Left lung (tissue), 10 donors: ENCODE results near the gene STAC2. TPM values are rescaled to one million over a fixed set of nuclear protein-coding genes. Genes with fewer than 3 reads are reported as not detected.

ENCODE experiments used
- ATAC-seq: fragments of 200-7000 bp; cut with Tn5 transposase; one replicate; pipeline ENCODE4 v1.9.1; 2020; ENCODE audit warnings: moderate library complexity
- DNase-seq, 4 donors: peaks; one replicate each; pipeline ENCODE4 v3.0.0-alpha.2; 2013 to 2020
- H3K27ac ChIP-seq, 2 donors: fragments of 200-600 bp; sonication (generic) in 1 of 2; one replicate each; pipeline versions ENCODE4 v1.5.0 to v1.8.0; 2020 to 2021
- H3K27me3 ChIP-seq, 2 donors: fragments of 200-600 bp; sonication (generic) in 1 of 2; one replicate each; pipeline versions ENCODE4 v1.5.0 to v1.8.0; 2020 to 2021
- H3K36me3 ChIP-seq, 2 donors: fragments of 200-600 bp; sonication (generic) in 1 of 2; one replicate each; pipeline versions ENCODE4 v1.5.0 to v1.8.0; 2020 to 2021
- H3K4me1 ChIP-seq, 2 donors: fragments of 200-600 bp; one replicate each; pipeline ENCODE4 v1.8.0; 2021
- H3K4me3 ChIP-seq, 2 donors: fragments of 200-600 bp; sonication (generic) in 1 of 2; one replicate each; pipeline versions ENCODE4 v1.5.0 to v1.8.0; 2020 to 2021; ENCODE audit warnings: mild to moderate bottlenecking in 1 of 2
- H3K9me3 ChIP-seq, 2 donors: fragments of 200-600 bp; sonication (generic) in 1 of 2; one replicate each; pipeline versions ENCODE4 v1.5.0 to v1.8.0; 2020 to 2021
- CTCF ChIP-seq, 2 donors: fragments of 200-600 bp; sonication (generic) in 1 of 2; IDR thresholded peaks; one replicate each; pipeline versions ENCODE4 v1.5.0 to v1.8.0; 2021; ENCODE audit warnings: antibody characterized with exemption in 2 of 2
- intact Hi-C, 2 donors: fragments of 100-400 bp; cut with DNase I; formaldehyde crosslinking; loops; one replicate each; pipeline versions ENCODE4 v1.11.2 to v1.14.2; 2022
- polyA plus RNA-seq, 6 donors: library from polyadenylated mRNA; unstranded; fragments of 120-200 nt; gene quantifications; one replicate each; pipeline ENCODE4 v1.2.1, GENCODE V29; 2013; ENCODE audit not compliant: insufficient read length in 6 of 6
- total RNA-seq, 2 donors: library from RNA; stranded (reverse); fragmentation: NEBNext Ultra II Directional; extraction: Animal tissue kit (Norgen Biotek cat#: 25700); gene quantifications; one replicate each; pipeline ENCODE4 v1.2.1, GENCODE V29; 2021
- donor health status: DM: no; HTN: yes; CAD: no.
- donor health status: DM: no; HTN: no; CAD: no.

Gene STAC2
- total and polyA plus RNA-seq, 8 donors = 0.14 to 0.55 (median 0.23) TPM

- intact Hi-C loops = no loop called here
- TF ChIP-seq CTCF (IDR thresholded peaks at IDR 0.05) = no peak
- Histone ChIP-seq H3K27me3 (peaks cover 0 to 19% of the 10 kb centered on the region in 2 donors), H3K36me3 (no peaks in the 10 kb centered on the region), H3K4me1 (peaks cover 0 to 40% of the 10 kb centered on the region in 2 donors), H3K9me3 (no peaks in the 10 kb centered on the region), H3K27ac (no peak within 1 kb of the TSS), H3K4me3 (peak within 1 kb of the TSS; percentile 38 to 40)
- DNase-seq = no peak
- no peak for ATAC-seq
These were observed 59.9 kb downstream of the STAC2 start, which contains the start of gene ARL5C for GRCh38 chr17:39165841-39166349. Gene ARL5C (minus strand): TSS chr17:39166161. CDS start chr17:39165760, 401 bp downstream.

GRCh38 chr17:39165178-39165840, 60.4 kb downstream of the STAC2 start:
- TF ChIP-seq CTCF (IDR thresholded peaks at IDR 0.05) = no peak
- Histone ChIP-seq H3K36me3 (no peaks in the 10 kb centered on the region), H3K9me3 (no peaks in the 10 kb centered on the region), H3K4me1 (peaks cover 0 to 40% of the 10 kb centered on the region in 2 donors), H3K4me3 (peak overlapping the region; percentile 38 to 40), H3K27me3 (peaks cover 0 to 19% of the 10 kb centered on the region in 2 donors), H3K27ac (no peak overlapping the region)
- intact Hi-C loops = no loop called here
- no peak for DNase-seq
- no peak for ATAC-seq

- intact Hi-C loops = no loop called here
- no peaks in the 10 kb centered on the region for H3K36me3 ChIP-seq
- peaks cover 0 to 19% of the 10 kb centered on the region in 2 donors for H3K27me3 ChIP-seq
- no peaks in the 10 kb centered on the region for H3K9me3 ChIP-seq
- H3K4me3 ChIP-seq = peak overlapping the region; percentile 38 to 40
- DNase-seq (peak; percentile 73 to 88 (median 84)), ATAC-seq (peak; percentile 90)
- H3K27ac ChIP-seq = no peak overlapping the region
- peaks cover 0 to 40% of the 10 kb centered on the region in 2 donors for H3K4me1 ChIP-seq
- TF ChIP-seq CTCF (IDR thresholded peaks at IDR 0.05) = peak; percentile 70 to 83
These were observed 61.0 kb downstream of the STAC2 start for GRCh38 chr17:39164675-39165143.

GRCh38 chr17:39161962-39162361, 63.8 kb downstream of the STAC2 start:
- intact Hi-C loops = no loop called here
- DNase-seq = no peak
- H3K36me3 ChIP-seq = no peaks in the 10 kb centered on the region
- TF ChIP-seq CTCF (IDR thresholded peaks at IDR 0.05) = no peak
- peaks cover 0 to 30% of the 10 kb centered on the region in 2 donors for H3K4me1 ChIP-seq
- peaks cover 0 to 19% of the 10 kb centered on the region in 2 donors for H3K27me3 ChIP-seq
- ATAC-seq = no peak
- H3K9me3 ChIP-seq = no peaks in the 10 kb centered on the region
- H3K27ac ChIP-seq = no peak overlapping the region
- H3K4me3 ChIP-seq = no peak overlapping the region

Other genes starting within 250 kb of the STAC2 start
- 10 to 100 TPM in 1 of 2 donors, 1 to 10 TPM in 1; 4.1 to 11.9 TPM for gene PLXDC1, start 74.3 kb downstream of the STAC2 start, total RNA-seq
- gene PLXDC1, start 74.3 kb downstream of the STAC2 start, polyA plus RNA-seq = 1 to 10 TPM; 5.0 to 7.4 (median 6.9) TPM
- not detected for gene ARL5C, start 59.8 kb downstream of the STAC2 start, total RNA-seq
- gene ARL5C, start 59.8 kb downstream of the STAC2 start, polyA plus RNA-seq = under 1 TPM in 4 of 6 donors, not detected in 2; 0.34 to 0.69 (median 0.46) TPM
- 10 to 100 TPM; 23.8 to 31.4 TPM for gene CACNB1, start 28.3 kb downstream of the STAC2 start, total RNA-seq
- 10 to 100 TPM in 4 of 6 donors, 1 to 10 TPM in 2; 9.4 to 14.4 (median 12.5) TPM for gene CACNB1, start 28.3 kb downstream of the STAC2 start, polyA plus RNA-seq
- 1,000 to 10,000 TPM; 1,286 to 1,367 TPM for gene RPL19, start 25.7 kb downstream of the STAC2 start, total RNA-seq
- 1,000 to 10,000 TPM; 2,058 to 2,452 (median 2,131) TPM for gene RPL19, start 25.7 kb downstream of the STAC2 start, polyA plus RNA-seq
- 10 to 100 TPM; 19.9 to 27.3 TPM for gene FBXL20, start 175.7 kb upstream of the STAC2 start, total RNA-seq
- 10 to 100 TPM; 14.1 to 19.1 (median 16.8) TPM for gene FBXL20, start 175.7 kb upstream of the STAC2 start, polyA plus RNA-seq
- 10 to 100 TPM; 32.1 to 35.4 TPM for gene MED1, start 225.3 kb upstream of the STAC2 start, total RNA-seq
- 10 to 100 TPM; 54.8 to 63.2 (median 57.0) TPM for gene MED1, start 225.3 kb upstream of the STAC2 start, polyA plus RNA-seq
- 10 to 100 TPM; 43.9 to 53.9 TPM for gene CDK12, start 235.5 kb upstream of the STAC2 start, total RNA-seq
- gene CDK12, start 235.5 kb upstream of the STAC2 start, polyA plus RNA-seq = 10 to 100 TPM; 65.7 to 77.3 (median 70.7) TPM